ENCODE data around the gene RRP8. TPM values are rescaled to one million over a fixed set of nuclear protein-coding genes. Genes with fewer than 3 reads are reported as not detected.

Gene RRP8
- total and polyA plus RNA-seq, 9 of the 15 experiments (the other 6 are each of a cell fraction or from before 2014, with no cell fraction given) = 5.7 to 47.3 (median 32.6) TPM

DNA sequence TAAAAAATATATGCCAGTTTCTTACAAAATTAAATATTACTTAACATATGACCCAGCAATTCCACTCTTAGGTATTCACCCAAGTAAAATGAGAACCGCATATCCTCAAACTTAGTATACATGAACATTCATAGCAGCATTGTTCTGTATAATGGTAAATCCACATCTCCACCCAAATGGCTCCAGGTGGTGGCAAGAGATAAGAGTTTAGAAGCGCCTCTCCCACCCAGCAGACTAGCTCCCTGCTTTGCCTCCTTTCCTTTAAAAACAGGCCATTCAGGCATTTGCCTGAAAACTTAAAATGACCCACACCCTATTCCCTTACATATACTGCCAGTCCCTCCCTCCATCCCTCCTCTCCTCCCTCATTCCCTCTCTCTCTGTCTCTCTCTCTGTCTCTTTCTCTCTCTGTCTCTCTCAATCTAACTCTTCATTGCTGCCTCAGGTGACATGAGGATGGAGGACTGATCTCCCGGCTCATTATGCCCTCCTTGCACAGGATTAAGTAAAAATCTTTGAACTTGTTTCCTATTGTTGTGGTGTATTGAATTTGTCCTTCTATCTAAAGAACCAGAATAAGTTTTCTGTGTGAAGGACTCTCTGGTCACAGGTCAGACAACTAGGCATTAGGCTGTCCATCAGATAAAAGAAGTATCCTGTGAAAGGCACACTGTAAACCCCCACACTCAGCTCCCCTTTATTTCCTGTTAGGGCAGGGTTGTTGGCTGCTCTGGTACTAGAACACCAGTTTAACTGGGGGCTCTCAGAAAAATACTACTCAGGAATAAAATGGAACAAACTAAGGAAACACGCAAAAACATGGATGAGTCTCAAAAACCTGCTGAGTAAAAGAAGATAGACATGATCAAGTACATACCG, 48.3 kb downstream of the RRP8 start (continued):
- TF ChIP-seq, protein P1, sequence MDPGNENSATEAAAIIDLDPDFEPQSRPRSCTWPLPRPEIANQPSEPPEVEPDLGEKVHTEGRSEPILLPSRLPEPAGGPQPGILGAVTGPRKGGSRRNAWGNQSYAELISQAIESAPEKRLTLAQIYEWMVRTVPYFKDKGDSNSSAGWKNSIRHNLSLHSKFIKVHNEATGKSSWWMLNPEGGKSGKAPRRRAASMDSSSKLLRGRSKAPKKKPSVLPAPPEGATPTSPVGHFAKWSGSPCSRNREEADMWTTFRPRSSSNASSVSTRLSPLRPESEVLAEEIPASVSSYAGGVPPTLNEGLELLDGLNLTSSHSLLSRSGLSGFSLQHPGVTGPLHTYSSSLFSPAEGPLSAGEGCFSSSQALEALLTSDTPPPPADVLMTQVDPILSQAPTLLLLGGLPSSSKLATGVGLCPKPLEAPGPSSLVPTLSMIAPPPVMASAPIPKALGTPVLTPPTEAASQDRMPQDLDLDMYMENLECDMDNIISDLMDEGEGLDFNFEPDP (CRISPR knock-in tag; IDR thresholded peaks at IDR 0.05) = no peak
- TF ChIP-seq, protein P2, sequence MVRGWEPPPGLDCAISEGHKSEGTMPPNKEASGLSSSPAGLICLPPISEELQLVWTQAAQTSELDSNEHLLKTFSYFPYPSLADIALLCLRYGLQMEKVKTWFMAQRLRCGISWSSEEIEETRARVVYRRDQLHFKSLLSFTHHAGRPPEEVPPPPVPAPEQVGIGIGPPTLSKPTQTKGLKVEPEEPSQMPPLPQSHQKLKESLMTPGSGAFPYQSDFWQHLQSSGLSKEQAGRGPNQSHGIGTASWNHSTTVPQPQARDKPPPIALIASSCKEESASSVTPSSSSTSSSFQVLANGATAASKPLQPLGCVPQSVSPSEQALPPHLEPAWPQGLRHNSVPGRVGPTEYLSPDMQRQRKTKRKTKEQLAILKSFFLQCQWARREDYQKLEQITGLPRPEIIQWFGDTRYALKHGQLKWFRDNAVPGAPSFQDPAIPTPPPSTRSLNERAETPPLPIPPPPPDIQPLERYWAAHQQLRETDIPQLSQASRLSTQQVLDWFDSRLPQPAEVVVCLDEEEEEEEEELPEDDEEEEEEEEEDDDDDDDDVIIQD (CRISPR knock-in tag; IDR thresholded peaks at IDR 0.05) = no peak
- peak; percentile 88 for TF ChIP-seq CBFA2T2 (conservative IDR thresholded peaks at IDR 0.05)
- no peak for TF ChIP-seq ATF1 (CRISPR knock-in tag; IDR thresholded peaks at IDR 0.05)
- TF ChIP-seq ATF1 (tag; IDR thresholded peaks at IDR 0.05) = peak; percentile 34; the same call in 1 of the 2 replicates
- TF ChIP-seq CREB1 (IDR thresholded peaks at IDR 0.05) = peak; percentile 36; the same call in 1 of the 2 replicates
- TF ChIP-seq CREB1 (CRISPR knock-in tag; IDR thresholded peaks at IDR 0.05) = no peak
- TF ChIP-seq, protein P3, sequence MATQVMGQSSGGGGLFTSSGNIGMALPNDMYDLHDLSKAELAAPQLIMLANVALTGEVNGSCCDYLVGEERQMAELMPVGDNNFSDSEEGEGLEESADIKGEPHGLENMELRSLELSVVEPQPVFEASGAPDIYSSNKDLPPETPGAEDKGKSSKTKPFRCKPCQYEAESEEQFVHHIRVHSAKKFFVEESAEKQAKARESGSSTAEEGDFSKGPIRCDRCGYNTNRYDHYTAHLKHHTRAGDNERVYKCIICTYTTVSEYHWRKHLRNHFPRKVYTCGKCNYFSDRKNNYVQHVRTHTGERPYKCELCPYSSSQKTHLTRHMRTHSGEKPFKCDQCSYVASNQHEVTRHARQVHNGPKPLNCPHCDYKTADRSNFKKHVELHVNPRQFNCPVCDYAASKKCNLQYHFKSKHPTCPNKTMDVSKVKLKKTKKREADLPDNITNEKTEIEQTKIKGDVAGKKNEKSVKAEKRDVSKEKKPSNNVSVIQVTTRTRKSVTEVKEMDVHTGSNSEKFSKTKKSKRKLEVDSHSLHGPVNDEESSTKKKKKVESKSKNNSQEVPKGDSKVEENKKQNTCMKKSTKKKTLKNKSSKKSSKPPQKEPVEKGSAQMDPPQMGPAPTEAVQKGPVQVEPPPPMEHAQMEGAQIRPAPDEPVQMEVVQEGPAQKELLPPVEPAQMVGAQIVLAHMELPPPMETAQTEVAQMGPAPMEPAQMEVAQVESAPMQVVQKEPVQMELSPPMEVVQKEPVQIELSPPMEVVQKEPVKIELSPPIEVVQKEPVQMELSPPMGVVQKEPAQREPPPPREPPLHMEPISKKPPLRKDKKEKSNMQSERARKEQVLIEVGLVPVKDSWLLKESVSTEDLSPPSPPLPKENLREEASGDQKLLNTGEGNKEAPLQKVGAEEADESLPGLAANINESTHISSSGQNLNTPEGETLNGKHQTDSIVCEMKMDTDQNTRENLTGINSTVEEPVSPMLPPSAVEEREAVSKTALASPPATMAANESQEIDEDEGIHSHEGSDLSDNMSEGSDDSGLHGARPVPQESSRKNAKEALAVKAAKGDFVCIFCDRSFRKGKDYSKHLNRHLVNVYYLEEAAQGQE (IDR thresholded peaks at IDR 0.05; ENCODE audit: borderline replicate concordance) = peak; percentile 34; the same call in 1 of the 2 replicates
- TF ChIP-seq, protein P3 (CRISPR knock-in tag; IDR thresholded peaks at IDR 0.05; ENCODE audit: low read depth) = no peak
- no peak for TF ChIP-seq PHF20 (IDR thresholded peaks at IDR 0.05; ENCODE audit: partially characterized antibody)
- TF ChIP-seq TRIM28 (IDR thresholded peaks at IDR 0.05) = 0 out of 2 replicates have a peak, but pooled peaks have one; percentile 74
- no peak for TF ChIP-seq ZSCAN32 (CRISPR knock-in tag; IDR thresholded peaks at IDR 0.05)
- TF ChIP-seq BRF1 (IDR thresholded peaks at IDR 0.05; ENCODE audit: borderline replicate concordance, extremely low read depth, insufficient read length) = no peak
- TF ChIP-seq KDM1A (IDR thresholded peaks at IDR 0.05) = peak; percentile 73 to 86
- TF ChIP-seq ZNF696 (CRISPR knock-in tag; conservative IDR thresholded peaks at IDR 0.05) = no peak
- TF ChIP-seq ZNF311 (CRISPR knock-in tag; IDR thresholded peaks at IDR 0.05) = no peak
- TF ChIP-seq, protein P4, sequence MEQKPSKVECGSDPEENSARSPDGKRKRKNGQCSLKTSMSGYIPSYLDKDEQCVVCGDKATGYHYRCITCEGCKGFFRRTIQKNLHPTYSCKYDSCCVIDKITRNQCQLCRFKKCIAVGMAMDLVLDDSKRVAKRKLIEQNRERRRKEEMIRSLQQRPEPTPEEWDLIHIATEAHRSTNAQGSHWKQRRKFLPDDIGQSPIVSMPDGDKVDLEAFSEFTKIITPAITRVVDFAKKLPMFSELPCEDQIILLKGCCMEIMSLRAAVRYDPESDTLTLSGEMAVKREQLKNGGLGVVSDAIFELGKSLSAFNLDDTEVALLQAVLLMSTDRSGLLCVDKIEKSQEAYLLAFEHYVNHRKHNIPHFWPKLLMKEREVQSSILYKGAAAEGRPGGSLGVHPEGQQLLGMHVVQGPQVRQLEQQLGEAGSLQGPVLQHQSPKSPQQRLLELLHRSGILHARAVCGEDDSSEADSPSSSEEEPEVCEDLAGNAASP (IDR thresholded peaks at IDR 0.05) = no peak

Measured in K562 (cell line).